Measurements from ENCODE around the gene HAUS7.

The HAUS7 gene

DNA sequence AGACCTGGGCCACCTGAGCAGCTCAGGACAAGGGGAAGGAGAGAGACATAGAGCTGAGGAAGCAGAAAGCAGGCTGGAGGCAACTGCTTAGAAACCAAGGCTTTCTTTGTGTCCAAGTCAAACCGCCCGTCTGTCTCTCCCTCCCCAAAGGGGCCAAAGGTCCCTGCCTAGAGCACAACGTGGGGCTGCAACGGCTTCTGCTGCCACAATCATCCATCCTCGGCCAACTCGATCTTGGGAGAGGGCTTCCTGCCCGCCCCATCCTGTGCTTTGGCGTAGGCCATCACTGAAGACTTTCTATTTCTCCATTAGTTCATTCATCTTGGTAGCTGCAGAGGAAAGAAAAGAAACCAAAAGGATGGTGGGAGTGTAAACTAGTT is 22.8 kb downstream of the HAUS7 start:
- no peak overlapping the region for H3K27ac ChIP-seq
- TF ChIP-seq, protein P1, sequence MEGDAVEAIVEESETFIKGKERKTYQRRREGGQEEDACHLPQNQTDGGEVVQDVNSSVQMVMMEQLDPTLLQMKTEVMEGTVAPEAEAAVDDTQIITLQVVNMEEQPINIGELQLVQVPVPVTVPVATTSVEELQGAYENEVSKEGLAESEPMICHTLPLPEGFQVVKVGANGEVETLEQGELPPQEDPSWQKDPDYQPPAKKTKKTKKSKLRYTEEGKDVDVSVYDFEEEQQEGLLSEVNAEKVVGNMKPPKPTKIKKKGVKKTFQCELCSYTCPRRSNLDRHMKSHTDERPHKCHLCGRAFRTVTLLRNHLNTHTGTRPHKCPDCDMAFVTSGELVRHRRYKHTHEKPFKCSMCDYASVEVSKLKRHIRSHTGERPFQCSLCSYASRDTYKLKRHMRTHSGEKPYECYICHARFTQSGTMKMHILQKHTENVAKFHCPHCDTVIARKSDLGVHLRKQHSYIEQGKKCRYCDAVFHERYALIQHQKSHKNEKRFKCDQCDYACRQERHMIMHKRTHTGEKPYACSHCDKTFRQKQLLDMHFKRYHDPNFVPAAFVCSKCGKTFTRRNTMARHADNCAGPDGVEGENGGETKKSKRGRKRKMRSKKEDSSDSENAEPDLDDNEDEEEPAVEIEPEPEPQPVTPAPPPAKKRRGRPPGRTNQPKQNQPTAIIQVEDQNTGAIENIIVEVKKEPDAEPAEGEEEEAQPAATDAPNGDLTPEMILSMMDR (conservative IDR thresholded peaks at IDR 0.05), result no peak

DNA sequence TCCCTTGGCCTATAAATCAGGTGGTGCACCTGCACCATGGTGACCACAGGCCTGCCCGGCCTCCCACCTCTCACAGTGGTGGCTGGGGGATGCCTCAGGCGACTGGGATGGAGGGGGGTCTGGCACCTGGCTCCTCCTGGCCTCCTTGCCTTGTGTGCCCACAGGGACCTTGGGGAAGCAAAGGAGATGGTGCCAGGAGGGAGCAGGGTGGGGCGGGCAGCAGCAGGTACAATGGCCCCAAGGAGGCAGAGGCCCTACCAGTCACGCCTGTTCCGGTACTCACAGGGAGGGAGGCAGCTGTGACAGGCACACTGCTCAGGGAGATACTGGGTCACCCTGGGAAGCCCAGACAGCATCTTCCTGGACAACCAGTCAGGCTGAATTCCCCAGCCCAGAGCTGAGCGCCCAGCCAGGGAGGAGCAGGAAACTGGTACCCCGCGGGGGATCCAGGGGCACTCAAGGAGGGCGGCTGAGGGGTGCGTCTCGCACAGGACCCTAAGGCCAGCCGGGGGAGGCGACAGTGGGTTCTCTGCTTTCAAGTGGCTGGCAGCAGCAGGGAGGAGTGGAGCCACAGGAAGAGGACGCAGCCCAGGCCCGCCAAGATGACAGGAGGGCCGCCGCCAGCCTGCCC is 23.3 kb downstream of the HAUS7 start:
- TF ChIP-seq, protein P1 (conservative IDR thresholded peaks at IDR 0.05), result no peak
- H3K27ac ChIP-seq, result no peak overlapping the region

DNA sequence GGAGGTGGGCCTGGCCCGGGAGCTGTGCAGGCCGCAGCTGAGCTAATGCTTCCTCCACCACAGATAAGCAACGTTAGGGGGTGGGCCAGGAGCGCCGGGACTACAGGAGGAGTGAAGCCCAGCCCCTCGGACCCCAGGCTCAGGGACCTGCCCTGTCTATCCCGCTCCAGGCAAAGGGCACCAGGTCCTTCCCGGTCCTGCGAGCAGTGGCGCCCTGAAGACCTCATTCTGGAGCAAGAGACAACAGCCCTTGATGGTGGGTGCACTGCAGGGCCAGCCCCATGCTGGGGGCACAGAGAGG is 23.8 kb downstream of the HAUS7 start:
- H3K27ac ChIP-seq, result no peak overlapping the region
- TF ChIP-seq, protein P1 (conservative IDR thresholded peaks at IDR 0.05), result no peak

DNA sequence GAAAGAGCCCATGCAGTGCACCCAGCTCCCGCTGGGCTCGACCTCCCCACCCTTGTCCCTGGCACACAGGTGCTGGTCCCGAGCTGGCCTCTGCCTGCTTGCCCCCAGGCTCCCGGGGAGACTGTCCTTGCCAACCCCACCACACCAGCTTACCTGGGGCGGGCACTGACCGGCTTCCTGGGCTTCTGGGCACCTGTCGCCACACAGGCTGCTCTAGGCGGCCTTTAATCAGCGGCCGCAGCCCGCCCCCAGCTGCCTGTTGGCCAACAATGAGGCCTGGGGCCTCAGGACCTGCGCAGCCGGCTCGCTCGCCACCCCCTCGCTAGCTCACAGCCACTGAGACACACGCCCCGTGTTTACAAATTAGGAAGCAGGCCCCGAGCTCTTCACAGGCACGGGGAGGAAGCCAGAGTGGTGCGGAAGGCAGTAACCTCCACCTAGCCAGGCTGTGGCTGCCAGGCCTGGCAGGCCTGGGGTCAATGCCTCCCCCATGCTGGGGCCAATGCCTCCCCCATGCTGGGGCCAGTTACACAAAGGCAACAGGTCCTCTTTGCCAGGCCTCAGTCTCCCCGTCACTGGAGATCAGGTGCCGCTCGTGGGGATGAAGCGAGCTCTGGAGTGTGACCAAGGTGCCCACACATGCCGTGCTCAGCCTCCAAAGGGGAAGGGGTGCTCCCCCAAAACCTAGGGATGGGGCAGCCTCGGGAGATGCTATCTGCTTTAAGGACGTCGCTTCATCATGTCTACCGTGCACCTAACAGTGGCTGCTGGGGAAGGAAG is 24.3 kb downstream of the HAUS7 start, which contains the start of gene TREX2:
Gene TREX2 (minus strand): TSS at position 201 of the 780 bp plus-strand sequence. CDS start 626 bp downstream, outside the sequence.
- H3K27ac ChIP-seq, result no peak within 1 kb of the TSS
- TF ChIP-seq, protein P1 (conservative IDR thresholded peaks at IDR 0.05), result no peak

DNA sequence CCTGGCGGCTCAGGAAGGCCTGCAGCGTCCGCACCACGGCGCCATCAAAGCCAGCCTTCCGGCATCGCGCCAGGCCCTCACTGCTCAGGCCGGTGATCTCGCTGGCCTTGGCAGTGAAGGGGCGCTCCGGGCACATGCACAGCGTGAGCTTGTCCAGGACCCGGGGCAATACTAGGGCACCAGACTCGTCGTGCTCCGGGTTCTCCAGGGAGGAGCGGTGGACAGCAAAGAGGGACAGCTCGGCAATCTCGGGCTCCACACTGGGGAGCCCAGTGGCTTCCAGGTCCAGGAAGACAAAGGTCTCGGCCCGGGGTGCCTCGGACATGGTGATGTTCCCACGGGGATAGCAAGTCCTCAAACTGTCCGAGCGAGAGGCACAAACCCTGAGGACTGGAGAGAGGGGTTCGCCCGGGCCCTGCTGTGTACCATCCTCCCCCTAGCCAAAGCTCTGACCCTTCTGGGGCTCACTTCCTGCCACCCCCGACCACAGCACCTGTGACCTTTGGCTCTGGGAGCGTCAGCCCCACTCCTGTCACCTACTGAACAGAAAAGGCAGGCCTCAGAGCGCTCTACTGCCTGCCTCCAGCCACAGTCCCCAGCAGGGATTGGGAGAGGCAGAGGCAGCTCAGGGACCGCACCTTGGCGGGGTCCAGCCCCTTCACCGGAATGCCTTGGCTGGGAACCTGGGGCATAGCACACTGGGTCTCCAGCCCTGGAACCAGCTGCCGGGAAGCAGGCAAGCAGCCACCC is 25.1 kb downstream of the HAUS7 start:
- H3K27ac ChIP-seq, result no peak overlapping the region
- TF ChIP-seq, protein P1 (conservative IDR thresholded peaks at IDR 0.05), result no peak

DNA sequence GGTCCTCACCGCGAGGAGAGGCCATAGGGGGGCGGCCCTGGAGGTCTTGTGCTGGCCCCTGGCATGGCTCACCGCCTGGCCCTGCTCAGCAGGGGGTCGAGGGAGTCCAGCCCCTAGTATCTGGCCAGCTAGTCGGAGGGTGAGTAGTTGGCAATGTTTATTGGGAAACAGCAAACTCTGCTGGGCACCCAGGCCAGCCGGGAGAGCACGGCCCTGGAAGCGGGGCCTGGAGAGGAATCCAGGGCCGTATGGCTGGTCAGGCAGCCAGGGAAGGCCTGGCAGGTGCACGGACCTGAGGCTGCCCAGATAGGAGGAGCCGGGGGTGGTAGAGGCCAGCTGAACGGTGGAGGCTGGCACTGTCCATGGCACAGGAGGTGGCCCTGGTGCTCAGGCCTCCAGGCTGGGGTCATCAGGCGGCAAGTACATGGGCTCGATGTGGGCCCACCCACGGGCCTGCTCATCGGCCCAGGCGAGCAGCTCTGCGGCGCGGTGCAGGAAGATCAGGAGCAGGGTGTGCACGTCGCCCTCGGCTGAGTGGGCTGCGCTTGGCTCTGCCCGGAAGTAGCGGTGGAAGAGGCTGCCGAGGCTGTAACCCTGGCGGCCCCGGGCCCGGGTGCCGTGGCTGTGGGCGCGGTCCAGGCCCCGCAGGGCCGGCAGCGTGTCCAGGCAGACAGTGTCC is 25.9 kb downstream of the HAUS7 start:
- TF ChIP-seq, protein P1 (conservative IDR thresholded peaks at IDR 0.05), result no peak
- H3K27ac ChIP-seq, result no peak overlapping the region
